MM.1S (cell line): ENCODE results near the gene HCFC2.

Source experiments
- CTCF ChIP-seq: fragments of 300-600 bp; sonication (generic); IDR thresholded peaks from 2 replicates; pipeline ENCODE4 v1.5.1; 2016; ENCODE audit warnings: antibody characterized with exemption, low read length, mixed read lengths
- EZH2 ChIP-seq: fragments of 300-600 bp; sonication (generic); optimal IDR thresholded peaks from 2 replicates; pipeline ENCODE3; 2017; ENCODE audit warnings: low read depth, mild to moderate bottlenecking, antibody characterized with exemption, low read length, mixed read lengths
- EZH2phosphoT487 ChIP-seq: fragments of 300-600 bp; sonication (generic); IDR thresholded peaks from 2 replicates; pipeline ENCODE4 v1.6.1; 2018; ENCODE audit warnings: antibody characterized with exemption, low read length

DNA sequence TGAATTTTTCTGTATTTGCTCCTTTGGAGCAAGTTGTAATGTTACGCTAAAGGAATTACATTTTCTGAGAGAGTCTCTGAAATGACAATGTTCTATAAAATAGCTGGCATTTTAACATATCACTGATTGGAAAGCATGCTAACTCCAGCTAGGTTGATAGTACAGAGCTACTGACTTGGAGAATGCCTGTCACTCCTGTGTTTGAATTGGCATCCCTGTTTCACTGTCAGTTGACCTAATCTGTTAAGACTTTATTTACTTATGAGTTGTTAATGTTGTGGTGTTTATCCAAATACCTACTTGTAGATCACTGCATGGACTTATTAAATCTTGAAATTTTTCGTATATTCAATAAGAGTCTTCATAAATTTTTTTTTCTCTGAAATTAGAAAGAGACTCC is 33.6 kb downstream of the HCFC2 start:
- TF ChIP-seq EZH2phosphoT487 (no peak), CTCF (no peak), EZH2 (no peak)
